Measurements from ENCODE around the gene OR10A6. TPM values are rescaled to one million over a fixed set of nuclear protein-coding genes. Genes with fewer than 3 reads are reported as not detected.

OR10A6 gene
- polyA plus RNA-seq, 2 of the 4 experiments (the other 2 are of a cell fraction) = not detected

GRCh38 chr11:7892059-7892699, 38.9 kb downstream of the OR10A6 start:
- WGBS (ENCODE audit: missing lambda C conversion rate) = 9% methylated on average over 6 of the region's 6 CpGs
- no peak for DNase-seq (ENCODE audit: low read depth in 1 of 2, low spot score in 1 of 2)
- no peak for ATAC-seq

More at GRCh38 chr11:7892059-7892699, 38.9 kb downstream of the OR10A6 start:
- no peaks in the 10 kb centered on the region for H3K9me3 ChIP-seq
- no peaks in the 10 kb centered on the region for H3K4me1 ChIP-seq
- ChIA-PET CTCF (interaction anchor here (0.7 to 8.1 kb wide), 20 partner anchors 8 to 207 kb away, joined by 3 to 114 read pairs (median 6); partner anchors contain the start of gene EIF3F), POLR2A (interaction anchor here (1.0 to 1.6 kb wide), 2 partner anchors 95 kb away, joined by 5 read pairs; partner anchors contain the start of gene EIF3F)
- TF ChIP-seq EP300 (IDR thresholded peaks at IDR 0.05) (no peak), RCOR1 (IDR thresholded peaks at IDR 0.05; ENCODE audit: low read depth, low read length) (no peak), HMGXB4 (CRISPR knock-in tag; IDR thresholded peaks at IDR 0.05; ENCODE audit: borderline replicate concordance) (no peak), FOSB (CRISPR knock-in tag; IDR thresholded peaks at IDR 0.05) (no peak), ZC3H11A (IDR thresholded peaks at IDR 0.05) (no peak), EHMT2 (IDR thresholded peaks at IDR 0.05; ENCODE audit: low read depth) (no peak), SMC3 (IDR thresholded peaks at IDR 0.05) (no peak), KDM1A (IDR thresholded peaks at IDR 0.05; ENCODE audit: low read depth) (no peak), POLR2AphosphoS2 (conservative IDR thresholded peaks at IDR 0.05; ENCODE audit: low read length) (no peak), NPAS2 (CRISPR knock-in tag; IDR thresholded peaks at IDR 0.05; ENCODE audit: borderline replicate concordance) (no peak), NR3C1 (IDR thresholded peaks at IDR 0.05) (no peak), PHF8 (IDR thresholded peaks at IDR 0.05; ENCODE audit: borderline replicate concordance, low read depth) (no peak), JUN (IDR thresholded peaks at IDR 0.05) (no peak), TFCP2L1 (CRISPR knock-in tag; IDR thresholded peaks at IDR 0.05) (no peak), ELK1 (IDR thresholded peaks at IDR 0.05; ENCODE audit: low read depth, low read length) (no peak), POLR2A (IDR thresholded peaks at IDR 0.05; ENCODE audit: low read length) (no peak), HOXA7 (CRISPR knock-in tag; IDR thresholded peaks at IDR 0.05) (no peak), REST (IDR thresholded peaks at IDR 0.05) (no peak), HOXB5 (CRISPR knock-in tag; IDR thresholded peaks at IDR 0.05) (no peak), ATOH8 (CRISPR knock-in tag; IDR thresholded peaks at IDR 0.05; ENCODE audit: low read depth) (no peak)
- FAIRE-seq = no peak
- H3K4me3 ChIP-seq = no peak overlapping the region
- H3K27ac ChIP-seq = no peak overlapping the region
- no peak overlapping the region for H3K4me2 ChIP-seq
